OCI-LY1 (cell line): ENCODE results near the gene ERO1A.

ENCODE experiments used
- EZH2 ChIP-seq: fragments of 200-600 bp; sonication (generic), shearing (Covaris generic); IDR thresholded peaks from 2 replicates; pipeline ENCODE4 v1.8.0; 2017; ENCODE audit warnings: borderline replicate concordance, mixed run types, mild to moderate bottlenecking, antibody characterized with exemption, low read length, moderate library complexity, mixed read lengths
- TF ChIP-seq, protein P1 (sequence below): fragments of 200-600 bp; sonication (generic), shearing (Covaris generic); IDR thresholded peaks from 2 replicates; pipeline ENCODE4 v1.5.1; 2017; ENCODE audit warnings: mild to moderate bottlenecking, antibody characterized with exemption, low read length, moderate library complexity, mixed read lengths

DNA sequence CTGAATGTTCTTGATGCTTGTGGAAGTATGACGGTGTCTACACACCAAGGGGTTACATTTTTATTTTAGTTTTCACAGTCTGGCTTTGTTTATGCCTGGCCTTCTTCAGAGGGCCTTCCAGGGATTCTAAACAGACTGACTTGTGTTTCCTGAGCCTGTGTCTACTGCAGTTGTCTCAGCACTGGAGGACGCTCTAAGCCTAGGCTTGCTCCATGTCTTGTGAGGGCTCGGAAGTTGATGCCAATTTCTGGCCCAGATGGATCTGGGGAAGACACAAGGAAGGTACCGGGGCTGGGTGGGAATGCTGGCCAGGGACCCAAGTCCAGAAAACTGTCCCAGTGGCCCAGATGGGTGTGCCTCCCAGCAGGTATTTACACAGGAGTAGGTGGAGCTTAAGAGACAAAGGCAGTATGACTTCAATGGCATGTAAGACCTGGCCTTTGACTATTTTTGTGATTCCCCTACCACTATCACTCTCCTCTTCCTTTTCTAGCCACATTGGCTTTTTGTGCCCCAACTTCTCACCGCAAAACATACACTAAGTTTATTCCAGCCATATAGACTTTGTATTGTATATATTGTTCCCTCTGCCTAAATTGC, 85.8 kb downstream of the ERO1A start:
- TF ChIP-seq, protein P1, sequence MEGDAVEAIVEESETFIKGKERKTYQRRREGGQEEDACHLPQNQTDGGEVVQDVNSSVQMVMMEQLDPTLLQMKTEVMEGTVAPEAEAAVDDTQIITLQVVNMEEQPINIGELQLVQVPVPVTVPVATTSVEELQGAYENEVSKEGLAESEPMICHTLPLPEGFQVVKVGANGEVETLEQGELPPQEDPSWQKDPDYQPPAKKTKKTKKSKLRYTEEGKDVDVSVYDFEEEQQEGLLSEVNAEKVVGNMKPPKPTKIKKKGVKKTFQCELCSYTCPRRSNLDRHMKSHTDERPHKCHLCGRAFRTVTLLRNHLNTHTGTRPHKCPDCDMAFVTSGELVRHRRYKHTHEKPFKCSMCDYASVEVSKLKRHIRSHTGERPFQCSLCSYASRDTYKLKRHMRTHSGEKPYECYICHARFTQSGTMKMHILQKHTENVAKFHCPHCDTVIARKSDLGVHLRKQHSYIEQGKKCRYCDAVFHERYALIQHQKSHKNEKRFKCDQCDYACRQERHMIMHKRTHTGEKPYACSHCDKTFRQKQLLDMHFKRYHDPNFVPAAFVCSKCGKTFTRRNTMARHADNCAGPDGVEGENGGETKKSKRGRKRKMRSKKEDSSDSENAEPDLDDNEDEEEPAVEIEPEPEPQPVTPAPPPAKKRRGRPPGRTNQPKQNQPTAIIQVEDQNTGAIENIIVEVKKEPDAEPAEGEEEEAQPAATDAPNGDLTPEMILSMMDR = no peak
- TF ChIP-seq EZH2 = no peak
